ENCODE data around the gene PLXNA4. TPM values are rescaled to one million over a fixed set of nuclear protein-coding genes. Genes with fewer than 3 reads are reported as not detected.

PLXNA4 gene
- polyA plus RNA-seq, 1 donor = 2.6 TPM

DNA sequence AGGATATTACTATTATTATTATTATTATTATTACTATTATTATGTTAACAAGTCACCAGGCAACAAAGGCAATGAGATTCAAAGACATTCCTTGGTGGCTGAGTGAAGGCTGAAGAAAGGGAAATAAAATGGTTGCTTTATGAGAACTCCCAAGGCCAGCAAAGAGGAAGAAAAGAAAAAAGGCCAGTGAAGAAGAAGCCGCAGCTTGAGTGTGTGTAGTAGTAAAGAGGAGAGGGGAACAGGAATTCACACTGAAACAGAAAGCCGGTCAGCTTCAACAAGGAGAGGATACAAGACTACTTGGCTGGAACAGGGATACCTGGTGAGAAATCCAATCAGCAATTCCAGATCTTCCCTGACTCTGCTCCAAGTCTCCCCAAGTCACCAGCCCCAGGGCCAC, 42.4 kb downstream of the PLXNA4 start:
- no peak for DNase-seq

DNA sequence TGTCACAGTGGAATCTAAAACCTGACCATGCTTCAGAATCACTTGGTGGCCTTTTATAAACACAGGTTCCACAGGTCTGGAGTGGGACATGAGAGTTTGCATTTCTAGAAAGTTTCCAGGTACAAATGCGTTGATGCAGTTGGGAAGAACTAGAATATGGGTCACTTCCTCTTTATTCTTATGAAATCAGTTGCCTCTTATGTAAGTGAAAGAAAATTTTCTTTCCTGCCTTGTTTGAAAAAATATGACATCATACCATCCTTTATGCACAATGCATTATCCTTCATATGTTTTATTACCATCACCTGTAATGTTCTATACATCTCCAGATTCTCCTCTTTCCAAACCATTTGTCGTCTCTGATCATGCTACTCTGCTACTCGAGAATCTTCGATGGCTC, 44.0 kb downstream of the PLXNA4 start:
- no peak for DNase-seq

DNA sequence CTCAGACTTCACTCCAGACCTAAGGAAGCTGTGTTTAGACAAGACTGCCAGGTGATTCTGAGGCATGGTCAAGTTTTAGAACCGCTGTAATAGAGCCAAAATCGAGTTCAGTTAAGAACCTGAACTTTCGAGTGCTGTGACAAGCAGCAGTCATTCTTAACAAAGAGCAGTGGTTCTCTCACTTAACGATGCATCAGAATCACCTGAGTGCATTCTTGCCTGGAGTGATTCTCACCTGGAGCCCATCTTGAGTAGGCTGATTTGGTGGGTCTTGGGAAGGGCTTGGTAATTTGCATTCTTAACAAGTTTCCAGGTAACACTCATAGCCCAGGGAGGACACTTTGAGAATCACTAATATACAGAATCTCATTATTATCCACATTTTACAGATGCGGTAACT, 44.7 kb downstream of the PLXNA4 start:
- DNase-seq = no peak

DNA sequence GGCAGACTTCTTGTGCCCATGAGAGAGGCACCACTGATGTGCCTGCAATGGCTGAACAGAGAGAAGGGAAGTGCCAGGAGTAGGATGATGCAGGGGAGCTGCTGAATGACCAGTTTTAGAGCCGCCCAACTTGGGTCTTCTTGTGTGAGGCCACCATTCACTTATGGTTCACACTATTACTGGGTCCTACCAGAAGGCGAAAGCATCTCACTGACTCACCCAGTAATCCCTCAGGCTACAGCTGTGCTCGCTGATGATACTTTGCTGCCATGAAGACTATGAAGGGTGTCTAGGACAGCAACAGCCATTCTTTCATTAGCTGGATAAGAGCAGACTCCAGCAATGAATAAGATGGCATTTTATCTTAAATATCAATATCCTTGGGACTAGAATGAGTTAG, 47.6 kb downstream of the PLXNA4 start:
- no peak for DNase-seq

DNA sequence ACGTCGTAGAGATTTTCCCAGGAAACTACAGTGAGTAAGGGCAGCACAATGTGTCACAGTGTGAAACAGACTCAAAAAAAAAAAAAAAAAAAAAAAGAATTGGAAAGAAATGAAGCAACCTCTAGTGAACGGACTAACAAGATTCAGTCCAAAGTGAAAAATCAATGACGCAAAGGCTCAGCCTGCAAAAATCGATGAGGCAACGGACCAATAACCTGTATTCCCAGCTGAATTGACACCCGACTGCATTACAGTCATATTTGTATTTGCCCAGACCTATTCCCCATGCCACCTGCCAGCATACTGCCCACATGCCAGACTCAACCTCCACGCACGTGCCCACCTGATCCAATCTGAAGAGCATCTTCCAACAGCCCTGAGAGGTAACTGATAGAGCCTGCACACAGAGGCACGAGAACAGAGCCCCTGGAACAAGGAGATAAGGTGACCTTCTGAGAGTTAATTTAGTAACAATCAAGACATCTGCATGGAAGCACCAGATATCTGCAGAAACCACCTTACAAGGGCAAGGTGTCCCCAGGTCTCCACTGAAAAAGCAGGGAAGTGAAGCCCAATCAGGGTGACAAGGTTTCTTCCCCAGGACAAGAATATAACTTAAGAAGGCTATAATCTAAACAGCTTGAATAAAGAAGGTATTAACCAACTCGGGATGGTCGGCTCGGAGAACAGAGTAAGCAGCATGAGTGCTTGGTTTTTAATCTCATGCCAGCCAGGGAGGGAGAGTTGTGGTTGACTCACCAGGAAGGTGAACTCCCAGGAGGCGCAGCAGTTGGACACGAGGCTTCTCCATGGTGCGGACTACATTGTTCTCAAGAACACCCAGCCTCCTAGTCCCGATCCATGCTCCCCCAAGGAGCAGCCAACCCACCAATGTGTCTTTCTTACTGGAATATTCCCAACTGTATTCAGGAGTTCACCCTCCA, 48.5 kb downstream of the PLXNA4 start:
- no peak for DNase-seq

DNA sequence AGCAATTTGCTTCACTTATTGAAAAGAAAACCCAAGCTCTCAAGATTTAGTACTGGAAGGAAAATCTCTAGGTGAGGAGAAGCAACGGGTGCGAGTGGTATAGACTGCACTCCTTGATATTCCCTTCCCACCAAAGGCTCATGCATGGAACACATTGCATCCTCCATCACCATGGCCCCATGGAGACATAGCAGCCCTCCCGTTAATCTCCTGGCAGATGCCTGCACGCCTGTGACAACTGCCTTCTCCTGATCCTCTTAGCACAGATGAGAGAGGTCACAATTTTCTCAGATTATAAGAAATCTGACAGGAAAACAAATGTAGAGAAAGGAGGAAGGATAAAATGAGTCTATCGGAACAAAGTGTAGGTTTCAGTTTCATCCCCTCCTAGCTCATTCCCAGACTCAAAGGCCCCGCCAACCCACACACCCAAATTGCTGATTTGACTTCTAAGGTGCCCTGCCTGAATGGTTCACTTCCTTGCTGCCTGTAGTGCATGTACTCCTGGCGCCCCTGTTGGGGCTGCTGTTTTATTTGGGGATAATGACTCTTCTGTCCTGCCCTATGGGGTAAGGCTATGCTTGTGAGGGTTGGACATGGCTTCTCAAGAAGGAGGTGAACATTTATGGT, 50.0 kb downstream of the PLXNA4 start:
- no peak for DNase-seq

DNA sequence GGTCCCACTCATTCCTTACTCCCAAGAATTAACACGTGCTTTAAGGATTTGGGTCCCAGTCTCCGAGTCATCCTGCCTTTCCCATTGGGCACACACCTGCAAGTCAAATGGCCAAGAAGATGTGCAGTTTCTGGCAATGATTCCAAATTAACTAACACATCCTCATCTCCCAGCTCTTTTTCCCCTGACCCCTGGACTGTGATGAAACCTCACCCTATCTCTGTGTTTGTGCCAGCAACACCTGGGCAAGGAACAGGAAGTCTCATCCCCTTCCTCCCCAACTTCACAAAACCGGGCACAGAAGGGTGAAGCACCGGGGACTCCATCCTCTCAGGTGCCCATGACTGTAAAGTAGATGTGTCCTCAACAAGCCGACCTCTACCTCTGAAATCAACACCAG, 54.8 kb downstream of the PLXNA4 start:
- DNase-seq = no peak

DNA sequence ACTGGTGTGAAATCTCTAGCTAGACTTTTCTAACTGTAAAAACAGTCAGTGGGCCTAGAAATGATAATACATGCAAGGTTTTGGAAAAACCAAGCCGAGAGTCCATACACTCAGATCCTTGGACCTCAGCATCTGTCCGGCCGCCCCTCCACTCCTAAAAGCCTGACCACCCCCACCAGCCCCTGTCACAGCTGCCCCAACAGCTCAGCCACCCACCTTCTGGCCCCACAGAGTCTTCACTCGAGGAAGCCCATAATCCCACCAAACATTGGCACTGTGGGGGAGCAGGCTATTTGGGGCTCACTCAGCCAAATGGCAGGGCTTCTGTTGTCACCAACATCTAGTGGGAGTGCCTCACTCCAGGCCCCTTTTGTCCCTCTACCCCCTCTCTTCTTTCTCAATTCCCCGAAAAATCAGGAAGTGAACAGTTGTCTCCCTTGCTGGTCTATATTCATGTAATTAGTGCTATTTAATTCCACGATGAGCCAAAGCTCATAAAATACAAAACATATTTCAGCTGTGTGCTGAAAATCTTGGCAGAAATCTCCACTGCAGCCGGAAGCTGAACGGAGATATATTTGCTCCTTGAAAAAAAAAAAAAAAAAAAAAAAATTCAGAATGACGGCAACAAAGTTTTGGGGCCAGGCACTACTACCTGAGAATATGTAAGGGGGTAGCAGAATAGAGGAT, 55.5 kb downstream of the PLXNA4 start:
- no peak for DNase-seq

DNA sequence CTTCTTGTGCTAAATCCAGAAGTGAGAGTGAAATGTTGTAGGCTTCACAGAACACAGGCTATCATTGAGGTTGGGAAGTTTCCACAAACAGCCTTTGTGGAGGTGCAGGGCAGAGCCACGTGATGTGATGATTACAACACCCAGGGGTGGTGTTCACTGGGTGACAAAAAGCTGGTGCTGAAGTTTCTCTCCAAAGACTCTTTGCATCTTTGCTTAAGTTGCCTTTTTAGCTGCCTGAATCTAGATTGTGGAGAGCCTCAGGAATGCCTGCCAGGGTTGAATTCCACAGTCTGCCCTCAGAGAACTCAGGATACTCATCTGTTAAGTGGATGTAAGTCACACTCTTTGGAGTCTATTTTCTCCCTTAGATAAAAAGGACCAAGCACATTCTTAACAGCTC, 56.3 kb downstream of the PLXNA4 start:
- no peak for DNase-seq

DNA sequence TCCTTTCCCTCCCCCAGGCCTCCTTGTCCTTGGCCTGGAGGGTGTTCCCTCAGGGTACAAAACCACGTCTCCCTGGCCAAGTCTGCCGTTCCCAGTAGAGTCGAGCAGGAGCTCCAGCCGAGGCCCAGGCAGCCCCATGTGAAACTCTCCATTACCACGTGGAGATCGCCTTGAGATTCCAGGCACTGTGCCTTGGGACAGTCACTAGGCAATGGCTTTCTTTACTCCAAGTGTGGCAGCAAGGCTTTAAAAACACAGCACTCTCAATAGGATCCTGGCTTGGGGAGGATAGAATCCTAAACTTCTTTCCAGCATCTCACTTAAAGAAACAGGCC, 57.5 kb downstream of the PLXNA4 start:
- no peak for DNase-seq

DNA sequence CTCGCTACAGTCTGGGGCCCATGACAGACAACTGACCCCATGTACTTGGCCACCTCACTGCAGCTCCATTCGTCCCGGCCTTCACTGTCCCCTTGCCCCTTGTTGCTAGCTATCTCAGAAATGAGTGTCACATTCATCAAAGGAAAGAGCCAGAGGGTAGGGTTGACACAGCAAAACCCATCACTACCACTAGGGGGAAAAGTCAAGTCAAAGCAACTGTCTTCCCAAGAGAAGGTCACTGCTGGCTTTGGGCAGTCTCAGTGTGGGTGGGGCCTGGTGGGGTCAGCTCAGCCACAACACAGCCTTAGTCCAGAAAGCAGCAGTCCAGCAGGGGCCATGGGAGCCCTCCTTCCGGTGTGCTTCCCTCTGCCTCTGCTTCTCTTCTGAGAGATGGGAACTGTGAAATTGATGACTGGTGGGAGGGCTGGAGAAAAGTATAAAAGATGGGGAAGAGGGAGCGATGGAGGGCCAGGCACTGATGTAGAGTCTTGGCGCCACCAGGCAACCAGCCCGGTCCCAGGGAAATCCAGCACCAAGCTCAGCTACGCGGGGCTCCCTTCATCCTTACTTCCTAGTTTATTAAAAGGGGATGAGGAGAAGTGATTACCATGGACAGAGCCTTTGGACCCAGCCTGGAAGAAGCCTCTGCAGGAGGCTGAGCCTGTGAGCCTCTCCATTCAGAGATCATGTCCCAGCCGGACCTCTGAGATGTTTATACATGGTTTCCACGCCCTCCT, 58.0 kb downstream of the PLXNA4 start:
- DNase-seq = no peak

DNA sequence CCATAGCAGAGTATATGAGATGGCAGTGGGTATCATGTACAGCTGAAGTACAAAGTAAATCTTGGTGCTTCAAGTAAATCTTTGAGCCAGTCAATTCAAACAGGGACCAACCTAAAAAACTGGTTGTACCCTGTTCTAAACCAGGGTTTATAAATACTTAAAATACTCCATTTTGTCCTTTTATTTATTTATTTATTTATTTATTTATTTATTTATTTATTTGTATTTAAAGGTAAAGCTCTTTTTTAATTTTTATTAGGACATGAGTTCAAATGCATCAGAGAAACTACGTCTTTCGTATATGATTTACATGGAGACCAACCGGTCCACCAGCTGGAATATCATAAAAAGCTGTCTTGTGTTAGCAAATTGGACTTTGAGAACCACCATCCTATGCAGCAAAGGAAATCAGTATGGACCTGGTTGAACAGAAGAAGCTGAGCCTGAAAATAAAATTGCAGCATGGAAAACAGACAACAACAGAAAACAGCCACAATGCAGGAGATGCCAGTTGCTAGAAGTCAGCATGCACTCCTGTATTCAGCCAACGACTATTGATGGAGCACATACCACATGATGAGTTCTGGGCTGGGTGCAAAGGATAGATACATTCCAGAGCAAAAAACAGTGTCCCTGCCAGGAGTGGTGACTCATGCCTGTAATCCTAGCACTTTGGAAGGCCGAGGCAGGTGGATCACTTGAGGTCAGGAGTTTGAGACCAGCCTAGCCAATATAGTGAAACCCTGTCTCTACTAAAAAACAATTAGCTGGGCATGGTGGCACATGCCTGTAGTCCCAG, 60.0 kb downstream of the PLXNA4 start:
- DNase-seq = no peak

DNA sequence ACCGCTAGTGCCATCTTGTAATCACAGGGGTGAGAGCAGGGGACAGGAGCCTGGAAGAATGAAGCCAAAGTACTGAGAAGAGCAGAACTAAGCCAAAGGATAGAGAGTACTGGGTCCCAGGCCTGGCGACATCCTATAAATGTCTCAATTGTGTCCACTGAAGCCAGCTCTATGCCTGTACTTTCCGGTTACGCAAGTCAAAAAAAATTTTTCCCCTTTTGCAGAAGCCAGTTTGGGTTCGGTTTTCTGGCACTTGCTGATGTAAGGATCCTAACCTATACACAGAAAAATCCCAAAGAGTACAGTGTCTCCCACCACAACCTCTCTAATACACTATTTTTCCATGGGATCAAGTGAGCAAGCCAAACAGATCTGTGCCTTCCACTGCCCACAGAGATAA, 61.1 kb downstream of the PLXNA4 start:
- DNase-seq = no peak

DNA sequence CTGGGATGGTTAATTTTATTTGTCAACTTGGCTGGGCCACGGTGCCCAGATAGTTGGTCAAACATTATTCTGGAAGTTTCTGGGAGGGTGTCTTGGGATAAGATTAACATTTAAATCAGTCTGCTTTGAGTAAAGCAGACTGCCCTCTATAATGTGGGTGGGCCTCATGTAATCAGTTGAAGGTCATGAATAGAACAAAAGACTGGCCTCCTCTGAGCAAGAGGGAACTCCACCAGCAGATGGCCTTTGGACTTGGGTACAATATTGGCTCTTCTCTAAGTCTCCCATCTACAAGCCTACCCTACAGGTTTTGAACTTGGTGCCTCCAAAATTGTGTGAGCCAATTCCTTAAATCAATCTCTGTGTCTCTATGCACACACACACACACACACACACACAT, 61.8 kb downstream of the PLXNA4 start:
- DNase-seq = no peak

DNA sequence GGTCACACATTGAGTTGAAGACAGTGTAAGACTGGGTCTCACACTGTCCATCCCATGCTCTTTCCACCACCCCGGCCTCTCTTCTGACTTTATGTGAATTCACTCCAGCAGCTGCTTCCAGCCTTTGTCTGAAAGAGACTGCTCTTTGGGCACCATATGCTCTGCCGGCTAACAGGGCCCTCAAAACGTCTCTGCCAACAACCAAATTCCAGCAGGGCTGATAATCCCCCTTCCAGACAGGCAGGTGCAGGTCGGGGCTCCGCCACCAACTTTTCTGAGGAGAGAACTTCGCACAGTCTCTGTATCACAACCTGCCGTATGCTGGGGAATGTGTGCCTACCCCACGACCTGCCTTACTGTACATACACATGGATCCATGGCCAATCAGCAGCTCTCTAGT, 64.3 kb downstream of the PLXNA4 start:
- DNase-seq = no peak

DNA sequence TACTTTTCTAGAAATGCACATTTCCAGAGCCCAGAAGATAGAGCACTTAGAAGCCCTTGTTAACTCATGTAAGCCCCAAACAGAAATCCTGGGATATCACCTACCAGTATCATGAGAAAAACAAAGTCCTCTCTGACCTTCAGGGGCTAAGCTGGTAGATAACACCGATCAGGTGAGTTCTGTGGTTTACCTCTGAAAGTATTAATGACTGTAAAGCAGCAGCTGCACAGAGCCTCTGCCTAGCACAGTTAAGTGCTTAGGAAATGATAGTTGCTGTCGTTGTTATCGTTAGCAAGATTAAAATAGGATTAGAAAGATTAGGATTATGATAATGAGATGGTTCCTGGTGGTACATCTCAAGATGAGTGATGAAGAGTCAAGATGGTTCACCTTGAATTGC, 64.9 kb downstream of the PLXNA4 start:
- no peak for DNase-seq

DNA sequence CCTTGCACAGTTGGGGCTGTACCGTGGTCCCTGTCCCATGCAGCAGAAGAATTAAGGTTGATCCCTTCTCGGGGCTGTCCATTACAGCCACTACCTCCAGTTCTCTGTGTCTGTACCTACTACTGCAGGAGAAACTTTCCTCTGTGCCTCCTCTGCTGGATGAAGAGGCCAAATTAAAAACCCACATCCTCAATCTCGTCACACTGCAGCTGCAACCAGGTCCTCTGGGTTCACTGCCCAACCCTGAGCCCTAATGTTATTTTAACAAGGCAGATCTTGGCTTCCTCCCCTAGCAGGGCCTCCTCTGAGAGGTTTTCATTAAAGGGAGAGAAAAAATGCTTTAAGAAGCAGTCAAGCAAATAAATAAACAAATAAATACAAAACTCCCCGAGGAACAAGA, 66.6 kb downstream of the PLXNA4 start:
- no peak for DNase-seq

DNA sequence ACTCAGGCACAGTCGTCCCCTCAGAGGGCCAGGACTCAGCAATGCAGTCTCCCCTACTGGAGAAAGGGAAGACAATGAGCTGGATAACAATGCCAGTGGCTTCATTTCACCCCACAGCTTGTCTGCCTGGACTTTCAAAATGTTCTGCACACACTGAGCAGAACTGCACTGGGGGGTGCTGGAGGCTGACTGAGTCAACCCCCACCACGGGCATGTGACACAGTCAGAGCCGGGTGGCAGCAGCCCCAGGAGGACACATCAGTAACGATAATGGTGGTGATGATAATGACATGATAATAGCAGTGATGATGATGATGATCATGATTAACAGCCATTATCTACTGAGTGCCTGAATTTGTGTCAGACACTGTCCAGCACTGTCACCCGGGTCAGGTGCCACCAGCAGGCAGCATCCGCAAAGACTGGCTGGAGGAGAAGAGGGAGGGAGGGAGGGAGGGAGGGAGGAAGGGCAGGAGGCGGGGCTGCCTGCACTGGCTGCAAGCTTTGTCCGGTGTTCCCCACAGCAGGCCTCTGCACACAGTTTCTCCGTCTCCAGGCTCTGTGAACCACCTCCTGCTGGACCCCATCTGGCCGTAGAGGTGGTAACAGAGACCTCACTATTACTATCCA, 67.4 kb downstream of the PLXNA4 start:
- DNase-seq = no peak

DNA sequence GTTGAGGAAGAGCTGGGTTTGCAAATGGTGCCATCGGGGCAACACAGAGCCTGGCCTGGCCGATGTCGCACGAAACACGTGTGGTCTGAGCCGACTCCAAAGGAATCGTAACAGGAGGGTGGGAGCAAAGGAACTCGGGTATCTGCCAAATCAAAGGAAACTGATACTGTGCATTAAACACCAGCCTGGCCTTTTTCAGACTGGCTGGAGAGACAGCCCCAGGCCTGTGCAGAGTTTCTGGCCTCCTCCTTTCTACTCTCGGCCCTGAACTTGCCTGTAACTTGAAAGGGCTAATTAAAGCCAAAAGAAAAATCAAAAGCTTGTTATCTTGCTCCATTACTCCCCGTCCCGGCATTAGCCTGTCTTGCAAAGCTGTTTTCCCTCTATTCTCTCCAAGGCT, 71.4 kb downstream of the PLXNA4 start:
- no peak for DNase-seq

DNA sequence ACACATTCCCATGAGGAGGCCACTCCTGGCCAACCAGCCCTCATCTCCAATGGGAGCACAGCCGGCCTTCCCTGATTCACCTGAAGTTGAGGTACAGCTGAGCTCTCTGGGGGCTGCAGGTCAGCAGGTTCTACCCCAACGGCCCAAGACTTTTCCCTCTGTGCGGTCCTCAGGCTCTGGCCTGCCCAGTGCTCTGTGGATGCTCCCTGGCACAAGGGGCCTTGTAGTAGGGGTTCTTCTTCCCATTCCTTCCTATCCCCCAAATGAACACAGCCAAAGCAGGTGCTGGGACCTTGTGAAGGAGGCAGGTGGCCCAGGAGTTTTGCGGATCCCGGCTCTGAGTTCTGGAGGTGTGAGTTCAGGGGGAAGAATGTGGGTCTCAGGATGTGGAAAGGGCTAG, 72.2 kb downstream of the PLXNA4 start:
- DNase-seq = no peak

DNA sequence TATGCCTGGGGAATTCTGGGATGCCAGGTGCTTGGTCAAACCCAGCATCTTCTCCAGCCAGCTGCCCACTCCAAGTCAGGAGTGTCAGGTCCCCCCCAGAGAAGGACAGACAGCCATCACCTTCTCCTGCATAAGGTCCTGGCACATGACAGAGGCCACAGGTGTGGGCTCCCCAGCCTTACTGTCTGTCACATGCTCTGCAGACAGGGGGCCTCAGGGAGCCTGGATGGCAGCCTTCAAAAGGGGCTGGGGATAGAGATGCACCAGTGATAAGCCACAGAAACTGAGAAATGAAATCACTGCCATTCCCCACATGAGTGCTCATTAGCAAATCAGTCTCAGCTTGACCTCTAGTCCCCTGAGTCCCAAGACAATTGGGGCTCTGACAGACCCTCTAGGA, 72.9 kb downstream of the PLXNA4 start:
- DNase-seq = no peak

DNA sequence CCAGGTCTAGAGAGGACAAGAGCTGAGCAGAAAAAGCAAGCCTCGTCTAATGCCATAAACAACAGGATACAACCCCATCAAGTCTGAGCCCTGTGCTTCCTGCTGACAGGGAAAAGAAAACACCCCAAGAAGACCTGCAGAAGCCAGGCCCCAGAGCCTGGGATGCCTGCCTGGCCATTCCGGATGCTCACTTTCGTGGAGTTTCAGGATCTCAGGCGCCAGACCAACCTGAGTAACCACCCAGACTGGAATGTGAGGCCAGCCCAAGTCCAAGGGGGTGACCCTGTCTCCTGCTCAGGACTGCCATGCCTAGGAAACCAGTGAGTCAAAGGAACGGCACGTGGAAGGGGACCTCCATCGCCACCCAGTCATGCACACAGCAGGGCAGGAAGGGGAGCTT, 74.3 kb downstream of the PLXNA4 start:
- DNase-seq = no peak
